ENCODE measurements around the gene ARHGAP10. TPM values are rescaled to one million over a fixed set of nuclear protein-coding genes. Genes with fewer than 3 reads are reported as not detected.
"Not testable (repeated sequence)": the region's sequence is repeated elsewhere in the genome, so short reads cannot be mapped to it uniquely, and the experiment has no call there.

Gene ARHGAP10
- total RNA-seq, 1 donor from 2014 or later: 15.8 TPM

- ATAC-seq: no peak
Observed at GRCh38 chr4:148072789-148073188, 340.9 kb downstream of the ARHGAP10 start.

GRCh38 chr4:148073349-148073748 is 341.5 kb downstream of the ARHGAP10 start:
- ATAC-seq: no peak

GRCh38 chr4:148074462-148074861 is 342.6 kb downstream of the ARHGAP10 start:
- ATAC-seq: no peak

GRCh38 chr4:148075438-148075837 is 343.6 kb downstream of the ARHGAP10 start:
- no peak for ATAC-seq

- no peak for ATAC-seq
Observed at GRCh38 chr4:148076964-148077363, 345.1 kb downstream of the ARHGAP10 start.

- no peak for ATAC-seq
Observed at GRCh38 chr4:148077581-148077980, 345.7 kb downstream of the ARHGAP10 start.

- no peak for ATAC-seq
Observed at GRCh38 chr4:148078061-148078460, 346.2 kb downstream of the ARHGAP10 start.

- ATAC-seq: no peak
Observed at GRCh38 chr4:148079961-148080360, 348.1 kb downstream of the ARHGAP10 start.

GRCh38 chr4:148081267-148081666 is 349.4 kb downstream of the ARHGAP10 start:
- ATAC-seq: no peak

- no peak for ATAC-seq
Observed at GRCh38 chr4:148081745-148082144, 349.9 kb downstream of the ARHGAP10 start.

GRCh38 chr4:148083073-148083472 is 351.2 kb downstream of the ARHGAP10 start:
- not testable (repeated sequence) for ATAC-seq

- ATAC-seq: no peak
Observed at GRCh38 chr4:148089624-148090023, 357.7 kb downstream of the ARHGAP10 start.

- no peak for ATAC-seq
Observed at GRCh38 chr4:148090029-148090428, 358.1 kb downstream of the ARHGAP10 start.

GRCh38 chr4:148090503-148091476 is 358.9 kb downstream of the ARHGAP10 start:
- ATAC-seq: no peak

- ATAC-seq: no peak
Observed at GRCh38 chr4:148091896-148092295, 360.0 kb downstream of the ARHGAP10 start.

GRCh38 chr4:148092316-148093014 is 360.6 kb downstream of the ARHGAP10 start:
- ATAC-seq: no peak

- ATAC-seq: no peak
Observed at GRCh38 chr4:148093065-148093464, 361.2 kb downstream of the ARHGAP10 start.

GRCh38 chr4:148094149-148094548 is 362.3 kb downstream of the ARHGAP10 start:
- no peak for ATAC-seq

- ATAC-seq: no peak
Observed at GRCh38 chr4:148095346-148095923, 363.5 kb downstream of the ARHGAP10 start.

GRCh38 chr4:148097801-148098200 is 365.9 kb downstream of the ARHGAP10 start:
- ATAC-seq: no peak

- ATAC-seq: no peak
Observed at GRCh38 chr4:148101235-148101634, 369.3 kb downstream of the ARHGAP10 start.

- no peak for ATAC-seq
Observed at GRCh38 chr4:148101790-148102189, 369.9 kb downstream of the ARHGAP10 start.

Measured in esophagus mucosa (tissue), 1 donor.